ENCODE results near the gene WIPF2.

WIPF2 gene

GRCh38 chr17:40319651-40320540 lies 100.8 kb downstream of the WIPF2 start:
- no peak for DNase-seq (ENCODE audit: low read depth, low spot score)
- no peak overlapping the region for H3K4me3 ChIP-seq (ENCODE audit: low read length)

- no peak overlapping the region for H3K4me3 ChIP-seq (ENCODE audit: low read length)
- no peak for DNase-seq (ENCODE audit: low read depth, low spot score)
Observed at GRCh38 chr17:40320756-40321523, 101.8 kb downstream of the WIPF2 start.

GRCh38 chr17:40321524-40321929 lies 102.4 kb downstream of the WIPF2 start:
- no peak for DNase-seq (ENCODE audit: low read depth, low spot score)
- H3K4me3 ChIP-seq (ENCODE audit: low read length) = no peak overlapping the region

GRCh38 chr17:40321961-40322357 lies 102.9 kb downstream of the WIPF2 start:
- no peak for DNase-seq (ENCODE audit: low read depth, low spot score)
- peak overlapping the region; percentile 37 for H3K4me3 ChIP-seq (ENCODE audit: low read length)

- peak overlapping the region; percentile 37 for H3K4me3 ChIP-seq (ENCODE audit: low read length)
- DNase-seq (ENCODE audit: low read depth, low spot score) = peak; percentile 94
Observed at GRCh38 chr17:40322358-40323315, 103.5 kb downstream of the WIPF2 start.

- H3K4me3 ChIP-seq (ENCODE audit: low read length) = peak overlapping the region; percentile 37
- no peak for DNase-seq (ENCODE audit: low read depth, low spot score)
Observed at GRCh38 chr17:40323391-40324381, 104.6 kb downstream of the WIPF2 start.

GRCh38 chr17:40325156-40326013 lies 106.3 kb downstream of the WIPF2 start:
- H3K4me3 ChIP-seq (ENCODE audit: low read length) = no peak overlapping the region
- DNase-seq (ENCODE audit: low read depth, low spot score) = no peak

- H3K4me3 ChIP-seq (ENCODE audit: low read length) = no peak overlapping the region
- DNase-seq (ENCODE audit: low read depth, low spot score) = no peak
Observed at GRCh38 chr17:40326014-40326831, 107.1 kb downstream of the WIPF2 start.

- no peak for DNase-seq (ENCODE audit: low read depth, low spot score)
- H3K4me3 ChIP-seq (ENCODE audit: low read length) = no peak overlapping the region
Observed at GRCh38 chr17:40326832-40327199, 107.7 kb downstream of the WIPF2 start.

- no peak overlapping the region for H3K4me3 ChIP-seq (ENCODE audit: low read length)
- DNase-seq (ENCODE audit: low read depth, low spot score) = no peak
Observed at GRCh38 chr17:40327244-40327729, 108.2 kb downstream of the WIPF2 start.

GRCh38 chr17:40327735-40328385 lies 108.8 kb downstream of the WIPF2 start:
- DNase-seq (ENCODE audit: low read depth, low spot score) = no peak
- no peak overlapping the region for H3K4me3 ChIP-seq (ENCODE audit: low read length)

- H3K4me3 ChIP-seq (ENCODE audit: low read length) = no peak overlapping the region
- DNase-seq (ENCODE audit: low read depth, low spot score) = no peak
Observed at GRCh38 chr17:40328386-40328766, 109.3 kb downstream of the WIPF2 start.

- no peak for DNase-seq (ENCODE audit: low read depth, low spot score)
- H3K4me3 ChIP-seq (ENCODE audit: low read length) = no peak overlapping the region
Observed at GRCh38 chr17:40329839-40330794, 111.0 kb downstream of the WIPF2 start.

- DNase-seq (ENCODE audit: low read depth, low spot score) = no peak
- H3K4me3 ChIP-seq (ENCODE audit: low read length) = no peak overlapping the region
Observed at GRCh38 chr17:40330850-40331470, 111.9 kb downstream of the WIPF2 start.

All from Jurkat, Clone E6-1 (cell line).